Esophagus squamous epithelium (tissue), 5 donors: ENCODE measurements around the gene ZNF710. TPM values are rescaled to one million over a fixed set of nuclear protein-coding genes. Genes with fewer than 3 reads are reported as not detected.
"Not testable (repeated sequence)": the region's sequence is repeated elsewhere in the genome, so short reads cannot be mapped to it uniquely, and the experiment has no call there.

Source experiments
- DNase-seq: peaks from one replicate; lab custom pipeline; 2025; lab: John Stamatoyannopoulos, UW
- H3K27ac ChIP-seq, 4 donors: fragments of 200-600 bp; sonication (generic); one replicate each; pipeline ENCODE4 v1.5.1; 2016 to 2019; ENCODE audit warnings: mild to moderate bottlenecking in 1 of 4
- H3K27me3 ChIP-seq, 4 donors: fragments of 200-600 bp; sonication (generic); 1 replicate in 3 of 4; 2 replicates in 1 of 4; pipeline versions ENCODE4 v1.5.1 to v1.6.0; 2017 to 2021; ENCODE audit warnings: antibody characterized with exemption in 1 of 4
- H3K36me3 ChIP-seq, 3 donors: fragments of 200-600 bp; sonication (generic); one replicate each; pipeline ENCODE4 v1.5.1; 2016 to 2019
- H3K4me1 ChIP-seq, 3 donors: fragments of 200-600 bp; sonication (generic); one replicate each; pipeline ENCODE4 v1.5.1; 2017 to 2019
- H3K4me3 ChIP-seq, 4 donors: fragments of 200-600 bp; sonication (generic); 1 replicate in 3 of 4; 2 replicates in 1 of 4; pipeline ENCODE4 v1.5.1; 2016 to 2019; ENCODE audit warnings: mild to moderate bottlenecking in 2 of 4, moderate library complexity in 1 of 4
- H3K9me3 ChIP-seq, 3 donors: fragments of 200-600 bp; sonication (generic); one replicate each; pipeline ENCODE4 v1.5.1; 2016 to 2019
- POLR2A ChIP-seq, 4 donors: fragments of 450-650 bp; IDR thresholded peaks; one replicate each; pipeline ENCODE4 v1.6.1; 2017; ENCODE audit warnings: antibody characterized with exemption in 4 of 4, mild to moderate bottlenecking in 4 of 4, moderate library complexity in 3 of 4
- WGBS, 2 donors: methylation state at CpG; one replicate each; pipeline ENCODE4 v1.1.5; 2018; 5-methylcytosine and 5-hydroxymethylcytosine counted together
- intact Hi-C: fragments of 100-400 bp; cut with DNase I; formaldehyde crosslinking; loops from one replicate; pipeline ENCODE4 v1.15.0; 2022
- total RNA-seq, 4 donors: library from RNA; depleted of rRNA; stranded (reverse); fragments of >200 nt; gene quantifications; one replicate each; pipeline ENCODE4 v1.1.0, GENCODE V29; 2016
- TF ChIP-seq, protein P1 (sequence below), 6 experiments: fragments of 450-650 bp in 4 of 6; fragments of 200-600 bp in 2 of 6; sonication (generic) in 2 of 6; IDR thresholded peaks; one replicate each; pipeline ENCODE4 v1.5.1; 2016 to 2019; ENCODE audit warnings: antibody characterized with exemption in 6 of 6, mild to moderate bottlenecking in 4 of 6, moderate library complexity in 4 of 6
- donor health status: DM: yes; HTN: yes; CAD: no.

Gene ZNF710
- total RNA-seq, 4 donors from 2014 or later = 15.1 to 27.4 (median 21.4) TPM

- intact Hi-C loops = no loop called here
- no peak for TF ChIP-seq POLR2A (IDR thresholded peaks at IDR 0.05)
- peak overlapping the region; percentile 65 to 85 (median 76) for H3K27ac ChIP-seq
- no peak overlapping the region for H3K4me3 ChIP-seq
- H3K27me3 ChIP-seq = no peaks in the 10 kb centered on the region
- DNase-seq = no peak
- peaks cover 4 to 31% (median 14%) of the 10 kb centered on the region in 3 donors for H3K36me3 ChIP-seq
- 55 to 69% methylated on average over 12 to 19 of the region's 30 CpGs for WGBS, 2 donors
- peaks cover 34 to 70% (median 42%) of the 10 kb centered on the region in 3 donors for H3K4me1 ChIP-seq
- H3K9me3 ChIP-seq = no peaks in the 10 kb centered on the region
Measured at GRCh38 chr15:90064911-90065681, 64.0 kb downstream of the ZNF710 start.

DNA sequence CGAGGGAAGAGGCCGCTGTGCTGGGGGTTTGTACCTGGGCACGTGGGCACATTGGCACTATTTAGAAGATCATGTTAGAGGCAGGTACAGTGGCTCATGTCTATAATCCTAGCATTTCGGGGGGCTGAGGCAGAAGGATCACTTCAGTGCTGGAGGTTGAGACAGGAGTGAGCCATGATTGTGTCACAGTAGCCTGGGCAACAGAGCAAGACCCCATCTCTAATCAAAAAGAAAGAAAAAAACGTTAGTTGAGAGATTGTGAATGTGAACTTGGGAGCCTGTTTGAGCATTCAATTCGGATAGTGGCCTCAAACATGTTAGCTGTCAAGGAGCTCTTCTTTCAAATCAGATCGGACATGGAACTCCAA lies 64.5 kb downstream of the ZNF710 start:
- intact Hi-C loops = no loop called here
- peak overlapping the region; percentile 65 to 85 (median 76) for H3K27ac ChIP-seq
- no peaks in the 10 kb centered on the region for H3K27me3 ChIP-seq
- 73 to 87% methylated on average over 5 to 7 of the region's 7 CpGs for WGBS, 2 donors
- H3K36me3 ChIP-seq = peaks cover 4 to 33% (median 14%) of the 10 kb centered on the region in 3 donors
- TF ChIP-seq, protein P1, sequence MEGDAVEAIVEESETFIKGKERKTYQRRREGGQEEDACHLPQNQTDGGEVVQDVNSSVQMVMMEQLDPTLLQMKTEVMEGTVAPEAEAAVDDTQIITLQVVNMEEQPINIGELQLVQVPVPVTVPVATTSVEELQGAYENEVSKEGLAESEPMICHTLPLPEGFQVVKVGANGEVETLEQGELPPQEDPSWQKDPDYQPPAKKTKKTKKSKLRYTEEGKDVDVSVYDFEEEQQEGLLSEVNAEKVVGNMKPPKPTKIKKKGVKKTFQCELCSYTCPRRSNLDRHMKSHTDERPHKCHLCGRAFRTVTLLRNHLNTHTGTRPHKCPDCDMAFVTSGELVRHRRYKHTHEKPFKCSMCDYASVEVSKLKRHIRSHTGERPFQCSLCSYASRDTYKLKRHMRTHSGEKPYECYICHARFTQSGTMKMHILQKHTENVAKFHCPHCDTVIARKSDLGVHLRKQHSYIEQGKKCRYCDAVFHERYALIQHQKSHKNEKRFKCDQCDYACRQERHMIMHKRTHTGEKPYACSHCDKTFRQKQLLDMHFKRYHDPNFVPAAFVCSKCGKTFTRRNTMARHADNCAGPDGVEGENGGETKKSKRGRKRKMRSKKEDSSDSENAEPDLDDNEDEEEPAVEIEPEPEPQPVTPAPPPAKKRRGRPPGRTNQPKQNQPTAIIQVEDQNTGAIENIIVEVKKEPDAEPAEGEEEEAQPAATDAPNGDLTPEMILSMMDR (IDR thresholded peaks at IDR 0.05) = no peak
- TF ChIP-seq POLR2A (IDR thresholded peaks at IDR 0.05) = no peak
- DNase-seq = no peak
- no peak overlapping the region for H3K4me3 ChIP-seq
- H3K9me3 ChIP-seq = no peaks in the 10 kb centered on the region
- peaks cover 32 to 70% (median 43%) of the 10 kb centered on the region in 3 donors for H3K4me1 ChIP-seq

DNA sequence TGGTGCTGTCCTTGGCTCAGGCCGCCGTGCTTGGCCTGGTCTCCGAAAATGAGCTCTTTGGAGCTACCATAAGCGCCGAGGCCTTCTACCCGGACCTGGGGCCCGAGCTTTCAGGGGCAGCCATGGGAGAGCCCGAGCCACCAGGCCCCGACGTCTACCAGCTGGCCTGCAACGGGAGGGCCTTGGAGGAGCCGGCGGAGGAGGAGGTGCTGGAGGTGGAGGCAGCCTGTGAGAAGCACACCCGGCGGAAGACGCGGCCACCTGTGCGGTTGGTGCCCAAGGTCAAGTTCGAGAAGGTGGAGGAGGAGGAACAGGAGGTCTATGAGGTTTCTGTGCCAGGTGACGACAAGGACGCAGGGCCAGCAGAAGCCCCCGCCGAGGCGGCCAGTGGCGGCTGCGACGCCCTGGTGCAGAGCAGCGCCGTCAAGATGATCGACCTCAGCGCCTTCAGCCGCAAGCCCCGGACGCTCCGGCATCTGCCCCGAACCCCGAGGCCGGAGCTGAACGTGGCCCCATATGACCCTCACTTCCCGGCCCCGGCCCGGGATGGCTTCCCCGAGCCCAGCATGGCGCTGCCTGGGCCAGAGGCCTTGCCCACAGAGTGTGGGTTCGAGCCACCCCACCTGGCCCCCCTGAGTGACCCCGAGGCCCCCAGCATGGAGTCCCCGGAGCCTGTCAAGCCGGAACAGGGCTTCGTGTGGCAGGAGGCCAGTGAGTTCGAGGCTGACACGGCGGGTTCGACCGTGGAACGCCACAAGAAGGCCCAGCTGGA lies 66.2 kb downstream of the ZNF710 start:
- 92 to 100% methylated on average over 5 to 12 of the region's 55 CpGs for WGBS, 2 donors
- intact Hi-C loops = no loop called here
- no peaks in the 10 kb centered on the region for H3K27me3 ChIP-seq
- no peaks in the 10 kb centered on the region for H3K9me3 ChIP-seq
- no peak for TF ChIP-seq POLR2A (IDR thresholded peaks at IDR 0.05)
- TF ChIP-seq, protein P1 (IDR thresholded peaks at IDR 0.05) = no peak
- H3K4me3 ChIP-seq = no peak overlapping the region
- H3K36me3 ChIP-seq = peaks cover 4 to 41% (median 14%) of the 10 kb centered on the region in 3 donors
- peak overlapping the region in 2 of 4 donors; percentile 13 to 22 for H3K27ac ChIP-seq
- H3K4me1 ChIP-seq = peaks cover 20 to 66% (median 35%) of the 10 kb centered on the region in 3 donors
- no peak for DNase-seq

- peaks cover 4 to 48% (median 15%) of the 10 kb centered on the region in 3 donors for H3K36me3 ChIP-seq
Measured at GRCh38 chr15:90067953-90068606, 67.0 kb downstream of the ZNF710 start.

GRCh38 chr15:90070623-90071022 lies 69.5 kb downstream of the ZNF710 start:
- H3K27me3 ChIP-seq, H3K4me3 ChIP-seq, DNase-seq, H3K9me3 ChIP-seq: not testable (repeated sequence)
- intact Hi-C loops = loop anchor here (5.0 to 10.0 kb wide), 2 partner anchors 66 to 173 kb away; partner anchors contain the start of gene ZNF710
- 95 to 100% methylated on average over 2 of the region's 2 CpGs for WGBS, 2 donors
- peaks cover 14 to 73% (median 19%) of the 10 kb centered on the region in 3 donors for H3K36me3 ChIP-seq
- peak overlapping the region in 1 of 4 donors; percentile 55 for H3K27ac ChIP-seq
- peaks cover 11 to 45% (median 18%) of the 10 kb centered on the region in 3 donors for H3K4me1 ChIP-seq

More at GRCh38 chr15:90067953-90068606, 67.0 kb downstream of the ZNF710 start:
- Histone ChIP-seq H3K9me3 (no peaks in the 10 kb centered on the region), H3K27ac (no peak overlapping the region), H3K27me3 (no peaks in the 10 kb centered on the region), H3K4me1 (peaks cover 13 to 59% (median 27%) of the 10 kb centered on the region in 3 donors), H3K4me3 (no peak overlapping the region)
- whole genome bisulfite sequencing, 2 donors = 90 to 94% methylated on average over 30 to 31 of the region's 37 CpGs
- TF ChIP-seq POLR2A (IDR thresholded peaks at IDR 0.05) = no peak
- TF ChIP-seq, protein P1 (IDR thresholded peaks at IDR 0.05) = no peak
- no peak for DNase-seq
- intact Hi-C loops = no loop called here
